ENCODE data around the gene PSMD14. TPM values are rescaled to one million over a fixed set of nuclear protein-coding genes. Genes with fewer than 3 reads are reported as not detected.

The PSMD14 gene
- total RNA-seq, 2 donors from 2014 or later = 6.6 to 26.2 TPM

GRCh38 chr2:161373942-161374341 is 65.7 kb downstream of the PSMD14 start:
- H3K4me3 ChIP-seq = no peak overlapping the region
- TF ChIP-seq CTCF (IDR thresholded peaks at IDR 0.05) (no peak), POLR2A (IDR thresholded peaks at IDR 0.05) (no peak)
- H3K4me1 ChIP-seq = no peaks in the 10 kb centered on the region
- peaks cover 0 to 2% of the 10 kb centered on the region in 2 donors for H3K36me3 ChIP-seq (replicated peaks in 1 of 2; ENCODE audit: insufficient read depth in 1 of 2, low read depth in 2 of 2)
- no peak overlapping the region for H3K27ac ChIP-seq
- intact Hi-C loops (cut with DNase I) = no loop called here
- ATAC-seq (no peak), DNase-seq (no peak)
- H3K9me3 ChIP-seq = no peaks in the 10 kb centered on the region
- H3K27me3 ChIP-seq = no peaks in the 10 kb centered on the region

GRCh38 chr2:161374446-161374845 is 66.2 kb downstream of the PSMD14 start:
- peaks cover 0 to 2% of the 10 kb centered on the region in 2 donors for H3K36me3 ChIP-seq (replicated peaks in 1 of 2; ENCODE audit: insufficient read depth in 1 of 2, low read depth in 2 of 2)
- no peaks in the 10 kb centered on the region for H3K4me1 ChIP-seq
- no peaks in the 10 kb centered on the region for H3K27me3 ChIP-seq
- ATAC-seq (no peak), DNase-seq (no peak)
- TF ChIP-seq POLR2A (IDR thresholded peaks at IDR 0.05) (no peak), CTCF (IDR thresholded peaks at IDR 0.05) (no peak)
- H3K4me3 ChIP-seq = no peak overlapping the region
- 96 to 97% methylated on average over 1 of the region's 1 CpG for WGBS, 2 donors
- H3K27ac ChIP-seq = no peak overlapping the region
- intact Hi-C loops (cut with DNase I) = no loop called here
- H3K9me3 ChIP-seq = no peaks in the 10 kb centered on the region

DNA sequence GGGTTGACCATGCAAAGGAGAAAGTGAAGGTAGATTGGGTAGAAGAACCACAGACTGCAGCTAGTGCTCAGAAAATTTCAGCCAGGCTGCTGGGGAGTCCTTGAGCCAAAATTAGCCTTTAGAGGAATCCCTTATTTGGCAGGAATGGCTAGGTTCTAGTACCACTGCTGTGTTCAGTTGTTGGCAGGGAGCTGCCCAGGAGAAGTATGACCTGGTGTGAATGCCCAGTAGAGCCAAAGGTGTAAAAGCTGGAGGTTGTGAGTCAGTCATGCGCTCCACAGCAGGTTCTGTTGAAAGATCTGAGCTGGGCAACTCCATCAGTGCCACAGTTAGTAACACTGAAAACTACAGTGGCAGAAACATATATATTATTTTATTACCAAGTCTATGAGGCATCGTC is 71.5 kb downstream of the PSMD14 start:
- TF ChIP-seq POLR2A (IDR thresholded peaks at IDR 0.05) (no peak), CTCF (IDR thresholded peaks at IDR 0.05) (no peak)
- DNase-seq (no peak), ATAC-seq (no peak)
- intact Hi-C loops (cut with DNase I) = no loop called here
- H3K4me1 ChIP-seq = no peaks in the 10 kb centered on the region
- no peak overlapping the region for H3K4me3 ChIP-seq
- H3K9me3 ChIP-seq = no peaks in the 10 kb centered on the region
- 95 to 97% methylated on average over 2 of the region's 2 CpGs for WGBS, 2 donors
- no peaks in the 10 kb centered on the region for H3K36me3 ChIP-seq (replicated peaks in 1 of 2; ENCODE audit: insufficient read depth in 1 of 2, low read depth in 2 of 2)
- no peak overlapping the region for H3K27ac ChIP-seq
- H3K27me3 ChIP-seq = no peaks in the 10 kb centered on the region

GRCh38 chr2:161381546-161381945 is 73.3 kb downstream of the PSMD14 start:
- ATAC-seq (no peak), DNase-seq (no peak)
- H3K4me3 ChIP-seq = no peak overlapping the region
- H3K36me3 ChIP-seq (replicated peaks in 1 of 2; ENCODE audit: insufficient read depth in 1 of 2, low read depth in 2 of 2) = no peaks in the 10 kb centered on the region
- intact Hi-C loops (cut with DNase I) = no loop called here
- no peaks in the 10 kb centered on the region for H3K27me3 ChIP-seq
- H3K9me3 ChIP-seq = no peaks in the 10 kb centered on the region
- no peak overlapping the region for H3K27ac ChIP-seq
- WGBS, 2 donors = 91 to 94% methylated on average over 3 of the region's 3 CpGs
- TF ChIP-seq POLR2A (IDR thresholded peaks at IDR 0.05) (no peak), CTCF (IDR thresholded peaks at IDR 0.05) (no peak)
- no peaks in the 10 kb centered on the region for H3K4me1 ChIP-seq

- Histone ChIP-seq H3K27me3 (no peaks in the 10 kb centered on the region), H3K9me3 (no peaks in the 10 kb centered on the region), H3K36me3 (replicated peaks in 1 of 2; ENCODE audit: insufficient read depth in 1 of 2, low read depth in 2 of 2) (no peaks in the 10 kb centered on the region), H3K4me1 (no peaks in the 10 kb centered on the region), H3K27ac (no peak overlapping the region), H3K4me3 (no peak overlapping the region)
- DNase-seq (no peak), ATAC-seq (no peak)
- TF ChIP-seq POLR2A (IDR thresholded peaks at IDR 0.05) (no peak), CTCF (IDR thresholded peaks at IDR 0.05) (no peak)
- 89 to 91% methylated on average over 4 of the region's 4 CpGs for WGBS, 2 donors
- intact Hi-C loops (cut with DNase I) = no loop called here
Observed at GRCh38 chr2:161382747-161383146, 74.5 kb downstream of the PSMD14 start.

Measured in body of pancreas (tissue), 4 donors.